EL (cell line): Measurements from ENCODE around the gene ACAA2.

Experiments used
- DNase-seq: peaks from one replicate; pipeline ENCODE4 v3.0.0-alpha.2; 2016

Gene ACAA2, protein sequence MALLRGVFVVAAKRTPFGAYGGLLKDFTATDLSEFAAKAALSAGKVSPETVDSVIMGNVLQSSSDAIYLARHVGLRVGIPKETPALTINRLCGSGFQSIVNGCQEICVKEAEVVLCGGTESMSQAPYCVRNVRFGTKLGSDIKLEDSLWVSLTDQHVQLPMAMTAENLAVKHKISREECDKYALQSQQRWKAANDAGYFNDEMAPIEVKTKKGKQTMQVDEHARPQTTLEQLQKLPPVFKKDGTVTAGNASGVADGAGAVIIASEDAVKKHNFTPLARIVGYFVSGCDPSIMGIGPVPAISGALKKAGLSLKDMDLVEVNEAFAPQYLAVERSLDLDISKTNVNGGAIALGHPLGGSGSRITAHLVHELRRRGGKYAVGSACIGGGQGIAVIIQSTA

GRCh38 chr18:49813319-49814146, at the start of gene ACAA2:
Gene ACAA2, minus strand, starts transcription at chr18:49813533. Its CDS starts 49 bp downstream, at chr18:49813484.
- peak; percentile 89 for DNase-seq

GRCh38 chr18:49862656-49863385, 49.5 kb upstream of the ACAA2 start:
- no peak for DNase-seq

DNA sequence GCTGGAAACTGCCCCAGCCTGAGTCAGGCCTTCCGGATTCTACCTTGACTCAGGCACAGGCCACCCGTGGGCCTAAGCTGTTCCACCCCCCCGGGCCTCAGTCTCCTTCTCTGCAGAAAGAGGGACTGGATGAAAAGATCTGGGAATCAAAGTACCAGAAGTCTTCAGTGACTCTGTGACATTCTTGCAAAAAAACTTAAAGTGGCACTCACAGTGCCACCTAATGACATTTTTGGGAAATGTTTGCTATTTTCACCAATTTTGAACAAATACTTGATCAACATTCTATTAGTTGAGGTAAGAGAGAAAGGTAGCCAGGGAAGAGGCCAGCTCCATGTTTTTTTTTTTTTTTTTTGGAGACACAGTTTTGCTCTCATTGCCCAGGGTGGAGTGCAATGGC, 48.3 kb upstream of the ACAA2 start:
- no peak for DNase-seq

DNA sequence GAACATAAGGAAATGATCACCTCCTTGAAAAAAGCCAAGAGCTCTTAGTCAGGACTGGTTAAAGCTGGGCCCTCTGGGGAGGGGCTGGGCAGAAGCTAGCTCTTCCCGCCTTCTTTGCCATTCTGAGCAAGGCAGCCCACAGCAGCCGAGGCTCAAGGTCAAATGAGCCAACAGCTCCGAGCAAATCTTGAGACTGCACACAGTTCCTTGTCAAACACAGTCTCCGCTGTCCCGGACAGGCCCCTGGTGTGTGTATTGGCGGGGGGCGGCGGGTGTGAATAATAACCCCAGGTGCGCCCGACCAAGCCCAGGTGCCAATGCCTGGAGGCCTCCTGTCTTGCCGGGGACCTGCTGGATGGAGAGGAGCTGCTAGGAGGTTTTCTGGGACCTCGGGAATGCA, 46.4 kb upstream of the ACAA2 start:
- no peak for DNase-seq

GRCh38 chr18:49859021-49859359, 45.7 kb upstream of the ACAA2 start:
- no peak for DNase-seq

DNA sequence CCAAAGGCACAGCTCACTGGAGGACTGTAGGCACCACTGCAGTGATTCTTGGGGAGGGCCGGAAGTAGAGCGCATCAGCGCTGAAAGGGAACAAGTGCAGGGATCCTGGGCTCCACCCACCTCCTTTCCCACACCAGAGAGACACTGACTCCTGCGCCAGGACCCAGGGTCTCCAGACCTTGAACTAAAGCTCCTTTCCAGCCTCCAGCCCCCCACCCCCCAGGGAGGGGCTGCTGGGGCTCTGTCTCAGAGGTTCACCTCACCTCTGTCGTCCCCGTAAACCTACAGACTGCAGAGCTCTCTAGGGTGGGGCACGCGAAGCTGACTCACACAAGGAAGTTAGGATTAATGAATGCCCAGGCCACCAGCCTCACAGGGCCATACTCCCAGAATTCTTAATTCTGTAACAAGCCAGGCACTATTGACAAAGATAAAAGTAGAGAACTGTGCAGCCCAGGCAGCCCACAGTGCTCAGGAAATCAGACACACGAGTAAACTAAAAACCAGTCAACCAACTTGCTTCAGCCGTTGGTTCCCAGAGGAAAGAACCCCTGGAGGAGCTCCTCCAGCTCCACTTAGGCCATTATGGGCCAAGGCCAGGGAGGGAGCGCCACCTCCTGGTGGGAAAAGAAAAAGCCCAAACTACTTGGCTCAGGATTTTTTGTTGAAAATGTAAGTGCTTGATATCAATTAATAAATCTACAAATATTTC, 45.1 kb upstream of the ACAA2 start:
- peak; percentile 69 for DNase-seq

DNA sequence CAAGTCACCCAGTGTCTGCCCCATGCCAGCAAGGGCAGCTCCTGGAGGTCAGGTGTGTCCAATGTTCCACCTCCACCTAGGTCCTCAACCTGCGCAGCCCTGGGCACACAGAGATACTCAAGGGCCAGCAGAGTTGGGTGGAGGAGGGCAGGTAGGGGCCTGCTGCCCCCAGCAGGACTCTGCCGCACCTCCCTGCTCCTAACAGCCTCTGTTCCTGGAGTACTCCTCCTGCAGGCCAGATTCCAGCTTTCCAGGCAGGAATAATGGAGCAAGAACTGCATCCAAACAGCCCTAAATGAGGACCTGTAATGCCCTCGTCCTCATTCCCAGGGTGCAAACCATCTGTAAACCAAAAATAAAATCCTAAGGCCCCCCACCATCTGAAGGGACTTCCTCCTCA, 44.4 kb upstream of the ACAA2 start:
- DNase-seq, result no peak

- no peak for DNase-seq
Observed at GRCh38 chr18:49856496-49856895, 43.2 kb upstream of the ACAA2 start.

DNA sequence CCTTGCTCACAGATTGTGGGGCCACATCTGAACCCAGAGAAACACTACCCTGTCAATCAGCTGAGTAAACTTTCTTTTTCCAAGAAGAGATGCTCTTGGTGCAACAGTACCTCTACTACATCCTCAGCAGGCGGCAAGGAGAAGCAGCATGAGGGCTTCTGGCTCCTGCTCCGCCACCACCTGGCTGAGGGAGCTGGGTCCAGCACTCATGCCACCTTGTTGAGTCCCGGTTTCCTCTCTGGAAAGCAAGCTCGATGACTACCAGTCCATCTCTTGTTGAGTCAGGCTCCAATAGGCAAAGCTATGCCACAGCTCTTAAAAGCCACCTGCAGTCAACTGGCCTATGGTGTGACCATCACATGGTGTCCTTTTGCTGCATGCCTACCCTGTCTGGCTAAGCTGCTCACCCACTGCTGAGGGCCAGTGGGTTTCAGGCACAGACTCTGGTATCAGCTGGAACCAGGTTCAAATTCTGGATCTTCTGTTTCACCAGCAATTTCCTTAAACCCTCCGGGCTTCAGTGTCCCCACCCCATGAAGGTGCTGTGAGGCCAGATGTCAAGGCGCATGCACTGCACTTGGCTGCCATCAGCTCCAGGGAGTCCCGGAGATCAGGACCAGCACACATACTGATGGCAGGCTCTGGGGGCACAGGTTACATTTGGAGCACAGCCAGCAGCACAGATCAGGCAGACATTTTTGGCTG, 42.5 kb upstream of the ACAA2 start:
- DNase-seq, result no peak

DNA sequence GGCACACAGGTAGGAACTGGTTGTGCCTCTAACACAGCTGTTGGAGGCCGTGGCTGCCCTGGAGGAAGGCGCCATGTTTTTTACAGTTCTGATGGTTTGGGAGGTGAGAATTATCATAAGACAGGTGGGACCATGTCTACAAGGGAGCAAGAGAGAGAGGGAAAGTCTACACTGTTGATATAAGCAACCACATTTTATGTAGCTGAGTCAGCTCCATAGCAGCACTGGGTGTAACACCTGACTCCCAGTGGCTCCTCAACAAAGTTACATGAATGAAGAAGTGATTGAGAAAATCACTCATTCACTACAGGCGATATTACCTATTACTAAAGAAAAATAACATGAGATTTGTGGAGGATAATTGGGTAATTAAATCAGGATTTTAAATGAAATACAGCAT, 41.3 kb upstream of the ACAA2 start:
- no peak for DNase-seq

- no peak for DNase-seq
Observed at GRCh38 chr18:49853436-49853835, 40.1 kb upstream of the ACAA2 start.

- no peak for DNase-seq
Observed at GRCh38 chr18:49853011-49853410, 39.7 kb upstream of the ACAA2 start.

GRCh38 chr18:49851624-49852023, 38.3 kb upstream of the ACAA2 start:
- no peak for DNase-seq

DNA sequence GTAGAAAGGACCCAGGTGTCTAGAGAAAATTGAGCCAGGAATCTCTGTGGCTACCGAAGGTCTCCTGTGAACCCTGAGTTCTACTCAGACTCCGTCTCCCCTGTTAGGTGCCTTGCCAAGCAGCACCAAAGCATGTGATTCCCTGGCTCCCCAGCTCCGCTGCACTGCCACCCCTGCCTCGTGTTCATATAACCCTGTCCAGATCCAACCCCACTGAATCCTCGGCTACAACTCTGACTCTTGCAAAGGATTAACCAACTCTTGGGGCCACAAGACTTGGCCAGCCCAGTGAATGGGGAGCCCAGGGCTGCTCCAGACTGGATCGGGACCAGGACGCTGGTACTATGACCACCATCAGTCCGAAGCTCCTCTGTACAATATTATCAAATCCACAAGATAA, 37.3 kb upstream of the ACAA2 start:
- DNase-seq, result no peak

- DNase-seq, result peak; percentile 95
Observed at GRCh38 chr18:49849331-49850217, 36.2 kb upstream of the ACAA2 start.

DNA sequence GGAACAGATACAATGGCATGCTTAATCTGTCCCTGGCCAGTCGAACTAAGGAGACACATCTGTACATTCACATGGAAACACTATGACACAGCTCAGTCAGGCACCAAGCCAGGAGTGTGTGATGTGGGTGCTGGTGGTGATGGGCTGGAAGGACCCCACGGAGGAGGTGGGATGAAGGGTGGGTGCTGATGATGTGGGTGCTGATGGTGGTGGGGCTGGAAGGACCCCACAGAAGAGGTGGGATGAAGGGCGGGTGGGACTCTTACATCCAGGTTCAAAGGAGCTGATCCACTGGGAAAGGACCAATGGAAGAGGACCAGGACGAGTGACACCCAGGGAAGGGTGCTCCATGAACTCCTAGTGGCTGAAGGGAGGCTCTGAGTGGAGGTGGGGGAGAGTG, 34.8 kb upstream of the ACAA2 start:
- DNase-seq, result no peak

GRCh38 chr18:49847524-49847923, 34.2 kb upstream of the ACAA2 start:
- DNase-seq, result no peak

DNA sequence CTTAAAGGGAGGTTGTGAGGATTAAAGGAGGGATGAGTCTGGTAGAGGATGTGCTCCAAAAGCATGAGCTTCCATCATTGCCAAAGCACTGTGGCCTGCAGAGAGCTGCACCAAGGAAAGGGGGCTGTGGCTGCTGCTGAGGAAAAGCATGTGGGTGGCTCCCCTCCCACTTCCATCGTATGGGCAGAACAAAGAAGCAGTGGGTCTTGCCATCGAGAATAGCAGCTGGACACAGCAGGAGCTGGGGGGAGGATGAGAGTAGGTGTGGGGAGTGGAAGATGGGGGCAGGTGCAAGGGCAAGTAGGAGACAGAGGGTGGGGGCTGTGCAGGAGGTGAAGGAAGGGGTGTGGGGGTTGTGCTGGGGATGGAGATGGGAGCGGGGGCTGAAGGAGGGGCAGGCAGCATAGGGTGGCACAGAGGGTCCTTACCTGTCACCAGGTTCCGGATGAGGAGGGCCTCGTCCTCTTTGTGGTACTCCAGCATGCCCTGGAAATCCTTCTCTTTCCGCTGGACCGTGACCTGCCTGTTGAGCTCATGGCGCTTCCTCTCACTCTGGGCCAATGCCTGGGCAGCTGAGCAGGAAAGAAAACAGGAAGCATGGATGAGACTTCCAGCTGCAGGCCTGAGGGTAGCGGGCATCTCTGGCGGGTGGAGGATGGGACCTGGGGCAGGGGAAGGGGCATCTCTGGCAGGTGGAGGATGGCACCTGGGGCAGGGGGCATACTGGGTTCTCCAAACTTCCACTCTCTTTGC, 33.6 kb upstream of the ACAA2 start:
- DNase-seq, result no peak

- peak; percentile 18 for DNase-seq
Observed at GRCh38 chr18:49846361-49846662, 33.0 kb upstream of the ACAA2 start.

DNA sequence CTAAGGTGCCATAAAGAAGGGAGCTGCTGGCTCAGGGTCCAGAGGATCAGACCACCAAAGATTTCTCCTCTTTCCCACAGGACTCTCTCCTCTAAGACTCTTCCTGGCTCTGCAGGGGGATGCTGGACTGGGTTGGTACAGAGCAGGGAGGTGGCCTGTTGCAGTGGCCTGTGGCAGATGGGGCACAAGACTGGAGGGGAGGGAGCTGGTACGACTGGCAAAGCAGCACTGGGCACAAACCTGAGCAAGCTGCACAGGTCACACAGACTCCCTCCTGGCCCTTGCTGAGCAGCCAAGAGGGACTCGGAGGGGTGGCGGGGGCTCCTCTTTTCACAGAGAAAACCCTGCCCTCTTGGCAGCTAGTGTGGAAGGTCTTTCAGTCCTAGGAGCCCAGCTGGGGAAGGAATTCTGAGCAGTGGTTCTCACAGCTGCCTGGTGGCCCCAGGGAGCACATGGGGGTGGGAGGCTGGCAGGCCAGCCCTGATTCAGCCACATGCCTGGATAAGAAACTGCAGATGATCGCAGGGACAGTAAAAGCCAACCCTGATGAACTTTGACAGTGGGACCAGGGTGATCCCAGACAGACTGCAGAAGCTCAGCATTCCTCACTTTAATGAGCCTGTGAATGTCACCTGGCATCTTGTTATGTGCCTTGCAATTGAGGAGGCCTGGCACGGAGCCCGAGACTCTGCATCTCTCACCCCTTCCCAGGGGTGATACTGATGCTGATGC, 32.5 kb upstream of the ACAA2 start:
- DNase-seq, result no peak
